Measurements from ENCODE around the gene CASP5.

DNA sequence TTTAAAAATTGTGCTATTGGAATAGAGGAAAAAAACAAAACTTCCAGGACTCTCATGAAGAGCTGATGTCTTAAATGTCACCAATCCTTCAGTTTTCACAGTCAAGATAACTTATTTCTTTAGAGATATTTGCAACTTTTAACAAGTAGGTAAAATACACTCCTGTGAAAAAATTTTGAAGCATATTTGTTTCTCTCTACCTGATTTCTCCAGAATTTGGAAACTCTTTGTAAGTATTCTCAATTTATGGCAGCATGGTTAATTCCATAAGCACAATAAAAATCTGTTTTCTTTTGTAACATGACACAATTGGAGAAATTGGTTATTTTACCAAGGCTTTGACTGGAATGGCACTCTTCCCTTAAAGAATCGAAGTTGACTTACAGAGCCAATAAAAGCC is 58.7 kb downstream of the CASP5 start:
- TF ChIP-seq, protein P1, sequence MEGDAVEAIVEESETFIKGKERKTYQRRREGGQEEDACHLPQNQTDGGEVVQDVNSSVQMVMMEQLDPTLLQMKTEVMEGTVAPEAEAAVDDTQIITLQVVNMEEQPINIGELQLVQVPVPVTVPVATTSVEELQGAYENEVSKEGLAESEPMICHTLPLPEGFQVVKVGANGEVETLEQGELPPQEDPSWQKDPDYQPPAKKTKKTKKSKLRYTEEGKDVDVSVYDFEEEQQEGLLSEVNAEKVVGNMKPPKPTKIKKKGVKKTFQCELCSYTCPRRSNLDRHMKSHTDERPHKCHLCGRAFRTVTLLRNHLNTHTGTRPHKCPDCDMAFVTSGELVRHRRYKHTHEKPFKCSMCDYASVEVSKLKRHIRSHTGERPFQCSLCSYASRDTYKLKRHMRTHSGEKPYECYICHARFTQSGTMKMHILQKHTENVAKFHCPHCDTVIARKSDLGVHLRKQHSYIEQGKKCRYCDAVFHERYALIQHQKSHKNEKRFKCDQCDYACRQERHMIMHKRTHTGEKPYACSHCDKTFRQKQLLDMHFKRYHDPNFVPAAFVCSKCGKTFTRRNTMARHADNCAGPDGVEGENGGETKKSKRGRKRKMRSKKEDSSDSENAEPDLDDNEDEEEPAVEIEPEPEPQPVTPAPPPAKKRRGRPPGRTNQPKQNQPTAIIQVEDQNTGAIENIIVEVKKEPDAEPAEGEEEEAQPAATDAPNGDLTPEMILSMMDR (conservative IDR thresholded peaks at IDR 0.05): no peak
- TF ChIP-seq EZH2 (IDR thresholded peaks at IDR 0.05; ENCODE audit: low read depth): no peak
